MM.1S (cell line): Measurements from ENCODE around the gene PER2.
A peak's percentile ranks its signal among the peaks of the same experiment; 100 is the strongest.

Experiments
- DNase-seq: peaks from one replicate; pipeline ENCODE4 v3.0.0-alpha.2; 2015
- H2AFZ ChIP-seq: fragments of 300-600 bp; sonication (generic); 2 replicates; pipeline ENCODE4 v1.6.0; 2016; ENCODE audit warnings: antibody characterized with exemption, low read length
- H3F3A ChIP-seq: fragments of 300-600 bp; sonication (generic); 2 replicates; pipeline ENCODE4 v1.6.1; 2016; ENCODE audit warnings: mild to moderate bottlenecking, antibody characterized with exemption, low read length, moderate library complexity, mixed read lengths; ENCODE audit not compliant: insufficient read depth
- H3K27ac ChIP-seq: fragments of 300-600 bp; sonication (generic); 2 replicates; pipeline ENCODE4 v1.5.1; 2016; ENCODE audit warnings: mild to moderate bottlenecking, low read length
- H3K27me3 ChIP-seq: fragments of 300-600 bp; sonication (generic); replicated peaks from 2 replicates; pipeline ENCODE4 v1.6.0; 2016; ENCODE audit warnings: low read length; ENCODE audit not compliant: insufficient read depth
- H3K36me3 ChIP-seq: fragments of 300-600 bp; sonication (generic); replicated peaks from 2 replicates; pipeline ENCODE4 v1.6.1; 2016; ENCODE audit warnings: mild to moderate bottlenecking, low read length, mixed read lengths; ENCODE audit not compliant: insufficient read depth
- H3K4me1 ChIP-seq: fragments of 300-600 bp; sonication (generic); 2 replicates; pipeline ENCODE4 v1.6.1; 2016; ENCODE audit warnings: low read length, mixed read lengths
- H3K4me2 ChIP-seq: fragments of 300-600 bp; sonication (generic); 2 replicates; pipeline ENCODE4 v1.6.0; 2016; ENCODE audit warnings: low read depth, low read length
- H3K4me3 ChIP-seq: fragments of 300-600 bp; sonication (generic); 2 replicates; pipeline ENCODE4 v1.5.1; 2016; ENCODE audit warnings: low read length, mixed read lengths
- H3K79me2 ChIP-seq: fragments of 300-600 bp; sonication (generic); 2 replicates; pipeline ENCODE4 v1.6.1; 2016; ENCODE audit warnings: mixed run types, low read length, mixed read lengths
- H3K9ac ChIP-seq: fragments of 300-600 bp; sonication (generic); 2 replicates; pipeline ENCODE4 v1.6.1; 2016; ENCODE audit warnings: low read length, mixed read lengths
- H3K9me2 ChIP-seq: fragments of 300-600 bp; sonication (generic); replicated peaks from 2 replicates; pipeline ENCODE4 v1.6.1; 2016; ENCODE audit warnings: mild to moderate bottlenecking, low read length, mixed read lengths; ENCODE audit not compliant: insufficient read depth
- H3K9me3 ChIP-seq: fragments of 300-600 bp; sonication (generic); replicated peaks from 2 replicates; pipeline ENCODE4 v1.6.1; 2016; ENCODE audit warnings: mild to moderate bottlenecking, low read length, mixed read lengths; ENCODE audit not compliant: insufficient read depth
- H4K20me1 ChIP-seq: fragments of 300-600 bp; sonication (generic); 2 replicates; pipeline ENCODE4 v1.6.1; 2016; ENCODE audit warnings: mild to moderate bottlenecking, low read length, moderate library complexity, mixed read lengths; ENCODE audit not compliant: insufficient read depth
- EZH2 ChIP-seq: fragments of 300-600 bp; sonication (generic); optimal IDR thresholded peaks from 2 replicates; pipeline ENCODE3; 2017; ENCODE audit warnings: low read depth, mild to moderate bottlenecking, antibody characterized with exemption, low read length, mixed read lengths
- EZH2phosphoT487 ChIP-seq: fragments of 300-600 bp; sonication (generic); IDR thresholded peaks from 2 replicates; pipeline ENCODE4 v1.6.1; 2018; ENCODE audit warnings: antibody characterized with exemption, low read length
- TF ChIP-seq, protein P1 (sequence below): fragments of 300-600 bp; sonication (generic); IDR thresholded peaks from 2 replicates; pipeline ENCODE4 v1.5.1; 2016; ENCODE audit warnings: antibody characterized with exemption, low read length, mixed read lengths

The PER2 gene

DNA sequence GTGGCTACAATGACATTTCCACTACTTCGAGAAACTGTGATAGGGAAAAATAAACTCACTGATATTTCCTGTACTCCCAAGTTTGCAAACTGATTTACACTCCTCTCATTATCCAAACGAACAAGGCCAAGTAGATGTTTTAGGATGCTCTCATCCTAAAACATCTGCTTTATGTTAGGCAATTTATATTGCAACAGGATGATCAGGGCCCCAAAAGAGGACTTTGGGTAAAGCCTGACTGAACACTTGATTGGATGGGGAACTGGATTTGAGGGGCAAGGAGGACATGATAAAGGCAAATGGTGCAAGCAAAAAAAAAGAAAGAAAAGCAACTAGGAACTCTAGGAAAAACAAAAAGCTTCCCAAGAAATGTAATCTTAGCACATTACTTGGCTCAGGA, 46.4 kb downstream of the PER2 start:
- no peak for DNase-seq
- TF ChIP-seq EZH2phosphoT487: no peak
- Histone ChIP-seq H3K4me1 (peaks cover 9% of the 10 kb centered on the region), H3K4me3 (no peak overlapping the region), H3K4me2 (no peak overlapping the region), H3K9ac (no peak overlapping the region), H3K36me3 (no peaks in the 10 kb centered on the region), H3K9me3 (no peaks in the 10 kb centered on the region), H3K9me2 (no peaks in the 10 kb centered on the region), H3K27ac (no peak overlapping the region), H2AFZ (no peak overlapping the region), H3K27me3 (no peaks in the 10 kb centered on the region), H3K79me2 (peaks cover 7% of the 10 kb centered on the region; the same call in 1 of the 2 replicates), H3F3A (peaks cover 17% of the 10 kb centered on the region; the same call in 1 of the 2 replicates), H4K20me1 (no peaks in the 10 kb centered on the region)

DNA sequence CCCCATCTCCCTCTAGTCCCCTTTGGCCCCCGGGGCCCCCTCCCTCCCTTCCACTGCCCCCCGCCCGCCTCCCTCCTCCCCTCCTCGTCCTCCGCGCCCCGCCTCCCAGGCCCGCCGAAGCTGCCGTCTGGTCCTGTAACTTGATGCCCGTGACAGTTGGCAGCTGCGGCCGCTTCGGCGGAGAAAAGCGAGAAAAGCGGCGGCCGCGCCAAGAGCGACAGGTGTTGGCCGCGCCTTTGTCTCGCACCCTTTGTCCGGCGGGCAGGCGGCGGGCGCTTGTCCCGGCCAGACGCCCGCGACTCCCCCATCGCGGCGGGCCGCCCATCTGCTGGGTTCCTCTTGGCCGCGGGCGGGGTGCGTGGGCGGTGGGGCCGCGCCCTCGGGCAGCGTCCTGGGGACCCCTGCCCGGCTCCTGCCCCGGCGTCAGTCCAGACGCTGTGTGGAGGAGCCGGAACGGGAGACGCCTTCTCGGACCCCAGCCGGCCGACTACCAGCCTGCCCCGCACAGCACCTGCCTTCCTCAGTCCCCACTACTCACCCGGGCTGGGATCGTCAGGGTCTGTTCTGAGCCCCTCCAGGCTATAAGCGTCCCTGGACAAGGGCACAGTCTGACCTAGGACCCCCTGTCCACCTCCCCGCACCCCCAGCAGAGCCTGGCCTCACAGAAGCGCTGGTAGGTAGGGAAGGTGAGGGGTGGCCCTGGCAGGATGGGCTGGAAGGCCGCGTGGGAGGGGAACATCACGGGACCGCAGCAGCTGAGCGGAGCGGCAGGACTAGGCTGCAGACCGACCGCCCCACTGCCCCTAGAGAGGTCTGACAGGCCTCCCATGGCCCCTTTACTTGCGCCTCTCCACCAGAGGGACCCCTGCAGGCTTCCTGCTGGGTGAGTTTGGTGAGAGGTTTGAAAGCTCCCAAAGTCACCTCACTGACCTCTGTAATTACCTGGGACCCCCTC, 47.4 kb downstream of the PER2 start:
- Histone ChIP-seq H3K4me2 (peak overlapping the region; percentile 83), H3K9me2 (no peaks in the 10 kb centered on the region), H3K27ac (peak overlapping the region; percentile 73; the same call in 1 of the 2 replicates), H3K27me3 (no peaks in the 10 kb centered on the region; the same call in 1 of the 2 replicates), H3K4me1 (peaks cover 9% of the 10 kb centered on the region), H3K79me2 (peaks cover 7% of the 10 kb centered on the region; the same call in 1 of the 2 replicates), H3K9me3 (no peaks in the 10 kb centered on the region), H3F3A (peaks cover 17% of the 10 kb centered on the region; the same call in 1 of the 2 replicates), H3K36me3 (no peaks in the 10 kb centered on the region), H2AFZ (0 out of 2 replicates have a peak overlapping the region, but pooled peaks have one; percentile 30), H3K9ac (peak overlapping the region; percentile 59; the same call in 1 of the 2 replicates), H3K4me3 (peak overlapping the region; percentile 72; the same call in 1 of the 2 replicates), H4K20me1 (no peaks in the 10 kb centered on the region)
- peak; percentile 91 for DNase-seq
- TF ChIP-seq, protein P1, sequence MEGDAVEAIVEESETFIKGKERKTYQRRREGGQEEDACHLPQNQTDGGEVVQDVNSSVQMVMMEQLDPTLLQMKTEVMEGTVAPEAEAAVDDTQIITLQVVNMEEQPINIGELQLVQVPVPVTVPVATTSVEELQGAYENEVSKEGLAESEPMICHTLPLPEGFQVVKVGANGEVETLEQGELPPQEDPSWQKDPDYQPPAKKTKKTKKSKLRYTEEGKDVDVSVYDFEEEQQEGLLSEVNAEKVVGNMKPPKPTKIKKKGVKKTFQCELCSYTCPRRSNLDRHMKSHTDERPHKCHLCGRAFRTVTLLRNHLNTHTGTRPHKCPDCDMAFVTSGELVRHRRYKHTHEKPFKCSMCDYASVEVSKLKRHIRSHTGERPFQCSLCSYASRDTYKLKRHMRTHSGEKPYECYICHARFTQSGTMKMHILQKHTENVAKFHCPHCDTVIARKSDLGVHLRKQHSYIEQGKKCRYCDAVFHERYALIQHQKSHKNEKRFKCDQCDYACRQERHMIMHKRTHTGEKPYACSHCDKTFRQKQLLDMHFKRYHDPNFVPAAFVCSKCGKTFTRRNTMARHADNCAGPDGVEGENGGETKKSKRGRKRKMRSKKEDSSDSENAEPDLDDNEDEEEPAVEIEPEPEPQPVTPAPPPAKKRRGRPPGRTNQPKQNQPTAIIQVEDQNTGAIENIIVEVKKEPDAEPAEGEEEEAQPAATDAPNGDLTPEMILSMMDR: no peak
- TF ChIP-seq EZH2 (no peak), EZH2phosphoT487 (no peak)

DNA sequence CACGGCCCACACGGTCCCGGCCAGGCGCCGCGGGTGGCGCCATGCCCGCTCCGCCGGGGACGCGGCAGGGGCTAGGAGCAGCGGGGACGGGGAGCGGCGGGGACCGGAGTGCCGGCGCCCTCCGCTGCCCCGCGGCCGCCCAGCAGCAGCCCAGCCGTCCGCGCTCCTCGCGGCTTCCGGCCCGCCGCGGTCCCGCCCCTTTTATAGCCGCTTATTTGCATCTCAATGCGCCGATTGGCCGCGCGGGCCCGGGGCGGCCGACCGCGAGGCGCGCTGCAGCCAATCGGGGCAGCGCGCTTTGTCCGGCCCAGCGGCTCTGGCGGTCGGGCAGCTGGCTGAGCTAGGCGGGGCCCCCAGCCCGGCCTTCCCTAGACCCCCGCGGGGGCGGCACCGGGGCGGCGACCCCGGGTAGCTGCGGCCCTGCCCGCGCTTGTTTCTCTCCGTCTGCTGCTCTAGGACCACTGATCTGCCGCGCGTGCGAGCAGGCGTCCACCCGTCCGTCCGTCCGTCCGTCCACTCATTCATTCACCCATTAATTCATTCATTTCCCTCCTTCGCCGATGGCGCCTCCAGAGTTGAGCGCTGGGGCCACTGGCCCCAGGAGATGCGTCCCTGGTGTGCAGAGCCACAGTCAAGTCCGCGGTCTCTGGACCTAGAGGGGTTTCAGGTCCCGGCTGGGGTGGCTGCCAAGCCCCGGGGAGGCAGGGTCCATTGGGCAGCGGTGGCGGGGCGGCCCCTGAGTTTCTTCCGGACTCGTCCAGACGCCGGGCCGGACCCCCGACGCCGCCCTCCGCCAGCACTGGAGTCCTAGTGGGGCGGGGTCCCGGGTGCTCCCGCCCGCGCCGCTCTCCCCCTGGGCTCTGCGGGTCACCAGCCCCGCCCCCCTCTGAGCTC, 48.3 kb downstream of the PER2 start, which contains the start of gene HES6:
Gene HES6, minus strand, starts transcription at position 176 of the 894 bp plus-strand sequence. Its CDS starts 133 bp downstream, at position 43.
- peak within 1 kb of the TSS; percentile 62 for H3K9ac ChIP-seq

More for the DNA sequence above, 48.3 kb downstream of the PER2 start, which contains the start of gene HES6:
- peaks cover 7% of the 10 kb centered on the region; the same call in 1 of the 2 replicates for H3K79me2 ChIP-seq
- TF ChIP-seq EZH2 (no peak), EZH2phosphoT487 (no peak)
- TF ChIP-seq, protein P1: no peak
- H3K9me2 ChIP-seq: no peaks in the 10 kb centered on the region
- peak within 1 kb of the TSS; percentile 83 for H3K4me2 ChIP-seq
- no peaks in the 10 kb centered on the region for H3K9me3 ChIP-seq
- peak within 1 kb of the TSS; percentile 78 for H2AFZ ChIP-seq
- peak; percentile 94 for DNase-seq
- peaks cover 9% of the 10 kb centered on the region for H3K4me1 ChIP-seq
- H3K27ac ChIP-seq: peak within 1 kb of the TSS; percentile 73; the same call in 1 of the 2 replicates
- no peaks in the 10 kb centered on the region for H4K20me1 ChIP-seq
- H3K27me3 ChIP-seq: no peaks in the 10 kb centered on the region; the same call in 1 of the 2 replicates
- H3K36me3 ChIP-seq: no peaks in the 10 kb centered on the region
- H3F3A ChIP-seq: peaks cover 17% of the 10 kb centered on the region; the same call in 1 of the 2 replicates
- peak within 1 kb of the TSS; percentile 72 for H3K4me3 ChIP-seq
